GM12874 (cell line): ENCODE data around the gene ZFP42.

Experiments
- TF ChIP-seq, protein P1 (sequence below): IDR thresholded peaks from 2 replicates; pipeline ENCODE4 v1.5.1; 2011; ENCODE audit warnings: low read depth, mild to moderate bottlenecking, control low read depth, low read length, moderate library complexity; ENCODE audit not compliant: insufficient read depth

ZFP42 gene

DNA sequence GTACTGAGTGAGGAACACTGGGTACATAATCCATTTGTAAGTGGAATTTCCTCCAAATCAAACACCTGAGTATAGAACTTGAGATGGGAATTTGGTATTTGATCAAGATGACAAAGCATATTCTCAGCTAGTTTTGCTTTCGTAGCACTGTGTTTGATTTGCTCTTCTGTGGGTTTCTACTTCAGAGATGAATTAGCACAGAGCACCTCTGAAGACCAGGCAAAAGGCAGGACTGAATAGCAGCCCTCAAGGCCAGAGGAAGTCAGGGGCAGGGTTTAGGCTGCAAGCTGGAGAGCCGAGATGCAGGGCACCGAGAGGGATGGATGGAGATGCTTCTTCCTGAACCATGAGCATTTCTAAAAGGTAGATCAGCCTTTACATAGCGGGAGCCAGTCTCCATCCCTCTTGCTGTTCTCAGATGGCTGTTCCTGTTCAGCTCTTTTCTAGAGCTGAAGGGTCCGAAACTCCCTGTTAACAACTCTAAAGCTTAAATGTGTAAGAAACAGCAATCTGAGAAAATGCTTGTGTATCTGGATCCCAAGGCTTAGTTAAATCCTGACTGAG is 10.8 kb downstream of the ZFP42 start:
- TF ChIP-seq, protein P1, sequence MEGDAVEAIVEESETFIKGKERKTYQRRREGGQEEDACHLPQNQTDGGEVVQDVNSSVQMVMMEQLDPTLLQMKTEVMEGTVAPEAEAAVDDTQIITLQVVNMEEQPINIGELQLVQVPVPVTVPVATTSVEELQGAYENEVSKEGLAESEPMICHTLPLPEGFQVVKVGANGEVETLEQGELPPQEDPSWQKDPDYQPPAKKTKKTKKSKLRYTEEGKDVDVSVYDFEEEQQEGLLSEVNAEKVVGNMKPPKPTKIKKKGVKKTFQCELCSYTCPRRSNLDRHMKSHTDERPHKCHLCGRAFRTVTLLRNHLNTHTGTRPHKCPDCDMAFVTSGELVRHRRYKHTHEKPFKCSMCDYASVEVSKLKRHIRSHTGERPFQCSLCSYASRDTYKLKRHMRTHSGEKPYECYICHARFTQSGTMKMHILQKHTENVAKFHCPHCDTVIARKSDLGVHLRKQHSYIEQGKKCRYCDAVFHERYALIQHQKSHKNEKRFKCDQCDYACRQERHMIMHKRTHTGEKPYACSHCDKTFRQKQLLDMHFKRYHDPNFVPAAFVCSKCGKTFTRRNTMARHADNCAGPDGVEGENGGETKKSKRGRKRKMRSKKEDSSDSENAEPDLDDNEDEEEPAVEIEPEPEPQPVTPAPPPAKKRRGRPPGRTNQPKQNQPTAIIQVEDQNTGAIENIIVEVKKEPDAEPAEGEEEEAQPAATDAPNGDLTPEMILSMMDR: no peak

DNA sequence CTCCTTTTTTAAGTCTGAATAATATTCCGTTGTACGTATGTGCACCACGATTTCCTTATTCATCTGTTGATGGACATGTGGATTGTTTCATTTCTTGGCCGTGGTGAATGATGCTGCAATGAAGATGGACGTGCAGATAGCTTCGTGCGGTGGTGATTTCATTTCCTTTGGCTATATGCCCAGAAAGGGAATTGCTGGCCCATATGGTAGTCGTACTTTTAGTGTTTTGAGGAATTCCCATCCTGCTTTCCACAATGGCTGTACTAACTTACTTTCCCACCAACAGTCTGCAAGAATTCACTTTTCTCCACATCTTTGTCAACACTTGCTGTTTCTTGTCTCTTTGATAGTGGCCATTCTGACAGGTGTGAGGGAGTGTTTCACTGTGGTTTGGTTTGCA is 12.8 kb downstream of the ZFP42 start:
- TF ChIP-seq, protein P1: no peak

DNA sequence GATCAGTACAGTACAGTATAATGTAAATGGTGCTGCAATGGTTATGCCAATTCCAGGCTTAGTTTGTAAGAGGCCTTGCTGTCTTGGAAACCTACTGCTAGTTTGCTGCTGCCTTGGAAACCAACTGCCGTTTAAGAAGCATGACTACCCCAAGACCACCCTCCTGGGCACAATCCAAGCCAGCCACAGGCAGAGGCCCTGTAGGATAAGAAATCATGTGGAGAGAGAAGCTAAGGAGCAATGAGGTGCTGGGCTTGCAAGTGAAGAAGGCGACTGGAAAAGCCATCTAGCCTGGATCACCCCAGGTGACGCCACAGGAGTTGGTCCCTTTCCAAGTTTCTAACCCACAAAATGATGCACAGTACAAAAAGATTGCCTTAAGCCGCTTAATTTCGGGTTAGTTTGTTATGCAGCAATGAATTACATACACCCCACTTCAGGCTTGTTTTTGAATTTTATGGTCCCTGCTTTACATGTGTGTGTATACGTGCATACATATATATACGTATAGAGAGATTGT is 16.9 kb downstream of the ZFP42 start:
- TF ChIP-seq, protein P1: no peak

DNA sequence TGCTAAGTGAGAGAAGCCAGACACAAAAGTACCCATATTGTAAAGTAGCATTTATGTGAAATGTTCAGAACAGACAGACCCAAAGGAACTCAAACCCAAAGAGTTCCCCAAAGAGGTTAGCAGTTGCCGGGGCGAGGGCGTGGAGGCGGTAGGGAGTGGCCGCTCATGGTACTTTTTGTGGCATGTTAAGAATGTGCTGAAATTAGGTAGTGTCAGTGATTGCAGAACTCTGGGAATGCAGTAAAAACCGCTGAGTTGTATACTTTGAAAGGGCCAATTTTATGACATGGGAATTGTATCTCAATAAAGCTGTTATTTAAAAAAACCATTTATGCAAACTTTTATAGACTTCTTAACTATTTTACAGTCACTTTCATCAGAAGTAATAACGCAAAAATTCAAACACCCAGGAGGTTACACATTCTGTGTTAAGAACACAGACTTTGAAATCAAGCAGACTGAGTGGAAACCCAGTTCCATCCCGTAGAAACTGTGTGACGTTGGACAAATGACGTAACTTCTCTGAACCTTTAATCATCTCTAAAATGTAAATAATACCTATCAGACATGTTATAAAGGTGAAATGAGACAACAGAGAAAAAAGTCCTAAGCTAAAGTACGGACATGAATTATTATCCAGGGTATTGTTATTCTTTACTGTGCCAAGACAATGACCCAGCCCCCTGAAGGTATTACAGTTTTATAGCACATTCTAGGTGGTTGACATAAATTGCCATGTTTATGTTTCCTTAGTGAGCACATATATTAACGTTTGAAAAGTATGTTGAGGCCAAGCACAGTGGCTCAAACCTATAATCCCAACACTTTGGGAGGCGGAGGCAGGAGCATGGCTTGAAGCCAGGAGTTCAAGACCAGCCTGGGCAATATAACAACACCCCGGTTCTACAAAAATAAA is 19.7 kb downstream of the ZFP42 start:
- TF ChIP-seq, protein P1: no peak

DNA sequence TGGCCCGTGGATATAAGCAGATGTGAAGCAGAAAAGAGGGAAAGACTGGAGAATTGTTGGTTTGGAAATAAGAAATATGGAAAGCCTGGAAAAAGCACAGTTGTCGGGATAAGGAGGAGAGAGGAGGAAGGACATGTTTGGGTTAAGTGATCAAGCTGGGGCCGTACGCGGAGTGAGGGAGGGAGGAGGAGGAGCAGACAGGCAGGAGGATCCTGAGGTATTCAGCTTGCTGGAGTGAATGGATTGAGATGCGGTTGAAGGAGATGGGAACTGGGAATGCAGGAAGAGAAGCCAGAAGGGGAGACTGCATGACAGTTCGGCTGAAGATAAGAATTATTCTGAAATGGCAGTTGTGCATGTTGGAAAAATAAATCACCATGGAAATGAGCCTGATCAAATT is 21.2 kb downstream of the ZFP42 start:
- TF ChIP-seq, protein P1: no peak

DNA sequence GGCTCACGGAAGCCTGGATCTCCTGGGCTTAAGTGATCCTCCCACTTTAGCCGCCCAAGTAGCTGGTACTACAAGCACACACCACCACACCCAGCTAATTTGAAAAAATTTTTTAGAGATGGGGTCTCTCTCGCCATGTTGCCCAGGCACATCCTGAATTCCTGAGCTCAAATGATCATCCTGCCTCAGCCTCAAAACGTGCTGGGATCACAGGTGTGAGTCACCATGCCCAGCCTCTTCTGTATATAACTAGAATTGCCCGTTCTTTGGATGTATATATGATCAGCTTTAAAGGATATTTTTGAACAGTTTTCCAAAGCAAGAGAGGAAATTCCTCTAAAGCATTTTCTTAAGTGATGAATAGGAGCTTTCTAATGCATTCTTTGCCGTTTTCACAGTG is 22.7 kb downstream of the ZFP42 start:
- TF ChIP-seq, protein P1: no peak

DNA sequence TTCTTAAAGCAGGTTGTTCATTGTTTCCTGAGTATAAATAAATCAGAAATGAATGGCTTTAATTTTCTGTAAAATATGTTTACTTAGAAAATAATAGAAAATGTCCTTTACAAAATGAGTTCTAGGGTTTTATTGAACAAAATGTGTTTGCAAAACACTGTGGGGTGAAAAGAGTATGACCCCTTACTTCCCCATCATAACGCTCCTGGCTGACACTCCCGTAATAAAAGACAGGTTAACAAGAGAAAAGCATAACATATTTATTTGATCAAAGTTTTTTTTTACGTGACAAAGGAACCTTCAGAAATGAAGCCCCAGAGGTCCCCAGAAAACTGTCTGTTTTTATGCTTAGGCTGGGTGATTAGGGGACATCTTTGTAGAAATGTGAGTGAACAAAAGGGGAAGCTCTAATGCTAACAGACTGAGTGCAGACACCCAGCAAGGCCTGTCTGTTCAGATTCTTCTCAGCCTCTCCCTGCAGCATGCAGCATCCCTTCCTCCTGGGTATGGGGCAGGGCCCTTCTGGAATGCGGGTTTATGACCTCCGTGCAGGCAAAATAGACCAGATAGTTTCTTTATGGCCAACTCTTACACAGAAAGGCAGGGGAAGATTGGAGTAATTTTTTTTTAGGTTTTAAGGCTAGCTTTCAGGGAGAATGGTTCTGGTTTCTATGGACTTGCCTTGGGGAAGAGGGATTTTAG is 26.1 kb downstream of the ZFP42 start:
- TF ChIP-seq, protein P1: no peak
